A673 (cell line): Measurements from ENCODE around the gene DRC7.

Experiments
- CTCF ChIP-seq: fragments of 300-800, 200-600 bp; sonication (generic); conservative IDR thresholded peaks from 2 replicates; pipeline ENCODE4 v1.5.1; 2017; ENCODE audit warnings: low read depth, mild to moderate bottlenecking, antibody characterized with exemption, low read length, moderate library complexity, mixed read lengths
- EZH2 ChIP-seq: fragments of 200-600 bp; sonication (generic); IDR thresholded peaks from 2 replicates; pipeline ENCODE4 v1.6.1; 2017; ENCODE audit warnings: borderline replicate concordance, low read depth, mild to moderate bottlenecking, mixed read lengths, antibody characterized with exemption, low read length; ENCODE audit not compliant: poor library complexity, severe bottlenecking

- TF ChIP-seq CTCF: no peak
- TF ChIP-seq EZH2: no peak
Measured at GRCh38 chr16:57750796-57751538, 56.4 kb downstream of the DRC7 start.
